Trophoblast cell (in vitro differentiated cells and primary cell): ENCODE data around the gene RCL1.

Experiments
- DNase-seq, 2 donors: peaks; one replicate each; pipeline ENCODE4 v3.0.0-alpha.2; 2016
- H2AFZ ChIP-seq: 2 replicates; pipeline ENCODE4 v1.6.1; 2013; ENCODE audit warnings: low read length, moderate library complexity, mild to moderate bottlenecking; ENCODE audit not compliant: insufficient read depth, poor library complexity
- H2AK5ac ChIP-seq: 2 replicates; pipeline ENCODE4 v1.6.1; 2013; ENCODE audit warnings: mild to moderate bottlenecking, low read length
- H2BK120ac ChIP-seq: 2 replicates; pipeline ENCODE4 v1.6.1; 2013; ENCODE audit warnings: low read length, mild to moderate bottlenecking, moderate library complexity; ENCODE audit not compliant: insufficient read depth, poor library complexity
- H2BK12ac ChIP-seq: 2 replicates; pipeline ENCODE4 v1.6.1; 2013; ENCODE audit warnings: mild to moderate bottlenecking, low read length, moderate library complexity
- H2BK5ac ChIP-seq: 2 replicates; pipeline ENCODE4 v1.6.1; 2013; ENCODE audit warnings: low read length, low read depth, moderate library complexity, mild to moderate bottlenecking; ENCODE audit not compliant: poor library complexity
- H3K14ac ChIP-seq: 2 replicates; pipeline ENCODE4 v1.6.1; 2013; ENCODE audit warnings: mild to moderate bottlenecking, low read length
- H3K18ac ChIP-seq: 2 replicates; pipeline ENCODE4 v1.6.1; 2013; ENCODE audit warnings: mild to moderate bottlenecking, low read length
- H3K23ac ChIP-seq: 2 replicates; pipeline ENCODE4 v1.6.1; 2013; ENCODE audit warnings: low read length
- H3K27ac ChIP-seq: 2 replicates; pipeline ENCODE4 v1.5.1; 2013; ENCODE audit warnings: low read depth, mild to moderate bottlenecking, inconsistent platforms, low read length, moderate library complexity
- H3K27me3 ChIP-seq: 2 replicates; pipeline ENCODE4 v1.6.1; 2013; ENCODE audit warnings: inconsistent platforms, mild to moderate bottlenecking, low read length, moderate library complexity; ENCODE audit not compliant: insufficient read depth
- H3K36me3 ChIP-seq, 2 experiments: 1 replicate in 1 of 2; 2 replicates in 1 of 2; pipeline ENCODE4 v1.6.1; 2013; ENCODE audit warnings: low read length in 2 of 2, mild to moderate bottlenecking in 2 of 2, moderate library complexity in 1 of 2; ENCODE audit not compliant: insufficient read depth in 2 of 2, control insufficient read depth in 1 of 2
- H3K4ac ChIP-seq: 2 replicates; pipeline ENCODE4 v1.6.1; 2013; ENCODE audit warnings: low read depth, mild to moderate bottlenecking, low read length, moderate library complexity
- H3K4me1 ChIP-seq, 2 experiments: 1 replicate in 1 of 2; 2 replicates in 1 of 2; pipeline ENCODE4 v1.6.1; 2013; ENCODE audit warnings: low read length in 2 of 2, mild to moderate bottlenecking in 2 of 2, moderate library complexity in 1 of 2; ENCODE audit not compliant: insufficient read depth in 2 of 2, control insufficient read depth in 1 of 2
- H3K4me2 ChIP-seq: 2 replicates; pipeline ENCODE4 v1.6.1; 2013; ENCODE audit warnings: inconsistent platforms, mild to moderate bottlenecking, low read length, moderate library complexity
- H3K4me3 ChIP-seq: 2 replicates; pipeline ENCODE4 v1.5.1; 2013; ENCODE audit warnings: mild to moderate bottlenecking, low read depth, low read length, inconsistent platforms
- H3K79me1 ChIP-seq: one replicate; pipeline ENCODE4 v1.6.1; 2013; ENCODE audit warnings: low read length
- H3K79me2 ChIP-seq: 2 replicates; pipeline ENCODE4 v1.6.1; 2013; ENCODE audit warnings: low read length, mild to moderate bottlenecking; ENCODE audit not compliant: control insufficient read depth, insufficient read depth, poor library complexity
- H3K9ac ChIP-seq: 2 replicates; pipeline ENCODE4 v1.6.1; 2013; ENCODE audit warnings: mild to moderate bottlenecking, low read length
- H3K9me3 ChIP-seq: 2 replicates; pipeline ENCODE4 v1.6.1; 2013; ENCODE audit warnings: low read depth, mild to moderate bottlenecking, control low read depth, inconsistent platforms, low read length; ENCODE audit not compliant: insufficient read depth
- H4K12ac ChIP-seq: 2 replicates; pipeline ENCODE4 v1.6.1; 2013; ENCODE audit warnings: low read depth, mild to moderate bottlenecking, low read length, moderate library complexity
- H4K8ac ChIP-seq: 2 replicates; pipeline ENCODE4 v1.6.1; 2013; ENCODE audit warnings: low read depth, mild to moderate bottlenecking, low read length, moderate library complexity
- H4K91ac ChIP-seq: one replicate; pipeline ENCODE4 v1.6.1; 2013; ENCODE audit warnings: low read depth, mild to moderate bottlenecking, low read length, moderate library complexity
- WGBS: extraction: QIAGEN DNeasy Blood & Tissue Kit; methylation state at CpG from one replicate; pipeline ENCODE4 v1.1.7; 2013; ENCODE audit warnings: missing lambda C conversion rate; ENCODE audit not compliant: insufficient read length, insufficient coverage; ENCODE audit errors: extremely low coverage; 5-methylcytosine and 5-hydroxymethylcytosine counted together

Gene RCL1

GRCh38 chr9:4875559-4875958, 82.8 kb downstream of the RCL1 start:
- no peaks in the 10 kb centered on the region for H3K79me1 ChIP-seq
- no peaks in the 10 kb centered on the region for H3K4me1 ChIP-seq
- no peak overlapping the region for H3K18ac ChIP-seq
- no peak overlapping the region for H2BK5ac ChIP-seq
- no peaks in the 10 kb centered on the region for H3K9me3 ChIP-seq
- no peaks in the 10 kb centered on the region for H3K36me3 ChIP-seq
- DNase-seq, result no peak
- no peak overlapping the region for H3K4ac ChIP-seq
- no peak overlapping the region for H2BK120ac ChIP-seq
- no peaks in the 10 kb centered on the region for H3K79me2 ChIP-seq
- H4K12ac ChIP-seq, result no peak overlapping the region
- H4K91ac ChIP-seq, result no peak overlapping the region
- H3K23ac ChIP-seq, result no peak overlapping the region
- no peaks in the 10 kb centered on the region for H3K27me3 ChIP-seq
- WGBS, result no CpG with 5 or more reads among the region's 4 CpGs
- no peak overlapping the region for H3K27ac ChIP-seq
- no peak overlapping the region for H3K14ac ChIP-seq
- no peak overlapping the region for H2AFZ ChIP-seq
- no peak overlapping the region for H2AK5ac ChIP-seq
- H4K8ac ChIP-seq, result no peak overlapping the region
- H3K4me2 ChIP-seq, result no peak overlapping the region
- no peak overlapping the region for H2BK12ac ChIP-seq
- H3K4me3 ChIP-seq, result no peak overlapping the region
- H3K9ac ChIP-seq, result no peak overlapping the region

- Histone ChIP-seq H3K9me3 (no peaks in the 10 kb centered on the region), H2BK12ac (no peak overlapping the region), H3K9ac (no peak overlapping the region), H3K4me3 (no peak overlapping the region), H2AFZ (no peak overlapping the region), H3K27ac (no peak overlapping the region), H2AK5ac (no peak overlapping the region), H3K4me2 (no peak overlapping the region), H4K91ac (no peak overlapping the region), H3K79me1 (no peaks in the 10 kb centered on the region), H3K18ac (no peak overlapping the region), H3K23ac (no peak overlapping the region), H3K79me2 (no peaks in the 10 kb centered on the region), H2BK5ac (no peak overlapping the region), H2BK120ac (no peak overlapping the region), H3K14ac (no peak overlapping the region), H3K4ac (no peak overlapping the region), H3K36me3 (no peaks in the 10 kb centered on the region), H3K27me3 (no peaks in the 10 kb centered on the region), H3K4me1 (no peaks in the 10 kb centered on the region), H4K8ac (no peak overlapping the region), H4K12ac (no peak overlapping the region)
- DNase-seq, result no peak
- no CpG with 5 or more reads among the region's 3 CpGs for WGBS
Observed at GRCh38 chr9:4879115-4879558, 86.4 kb downstream of the RCL1 start.

GRCh38 chr9:4883326-4883873, 90.7 kb downstream of the RCL1 start:
- H3K4me1 ChIP-seq, result no peaks in the 10 kb centered on the region
- no peak overlapping the region for H2BK120ac ChIP-seq
- no peak for DNase-seq
- no peak overlapping the region for H2AK5ac ChIP-seq
- H2BK5ac ChIP-seq, result no peak overlapping the region
- H4K12ac ChIP-seq, result no peak overlapping the region
- H4K91ac ChIP-seq, result no peak overlapping the region
- no peaks in the 10 kb centered on the region for H3K79me2 ChIP-seq
- no peaks in the 10 kb centered on the region for H3K27me3 ChIP-seq
- H2BK12ac ChIP-seq, result no peak overlapping the region
- no peaks in the 10 kb centered on the region for H3K79me1 ChIP-seq
- H3K14ac ChIP-seq, result no peak overlapping the region
- H3K18ac ChIP-seq, result no peak overlapping the region
- no peak overlapping the region for H3K4me2 ChIP-seq
- H3K4ac ChIP-seq, result no peak overlapping the region
- WGBS, result no CpG with 5 or more reads among the region's 3 CpGs
- H2AFZ ChIP-seq, result no peak overlapping the region
- no peaks in the 10 kb centered on the region for H3K36me3 ChIP-seq
- no peak overlapping the region for H3K23ac ChIP-seq
- no peaks in the 10 kb centered on the region for H3K9me3 ChIP-seq
- H4K8ac ChIP-seq, result no peak overlapping the region
- H3K9ac ChIP-seq, result no peak overlapping the region
- H3K27ac ChIP-seq, result no peak overlapping the region
- H3K4me3 ChIP-seq, result no peak overlapping the region

- no CpG with 5 or more reads among the region's 6 CpGs for WGBS
- Histone ChIP-seq H3K4me2 (no peak overlapping the region), H3K23ac (no peak overlapping the region), H3K4me3 (no peak overlapping the region), H2BK120ac (no peak overlapping the region), H2BK12ac (no peak overlapping the region), H3K79me2 (no peaks in the 10 kb centered on the region), H2BK5ac (no peak overlapping the region), H3K27ac (no peak overlapping the region), H3K27me3 (no peaks in the 10 kb centered on the region), H3K14ac (no peak overlapping the region), H3K4me1 (no peaks in the 10 kb centered on the region), H4K91ac (no peak overlapping the region), H4K12ac (no peak overlapping the region), H2AFZ (no peak overlapping the region), H3K4ac (no peak overlapping the region), H3K9me3 (no peaks in the 10 kb centered on the region), H4K8ac (no peak overlapping the region), H2AK5ac (no peak overlapping the region), H3K79me1 (no peaks in the 10 kb centered on the region), H3K18ac (no peak overlapping the region), H3K36me3 (no peaks in the 10 kb centered on the region), H3K9ac (no peak overlapping the region)
- DNase-seq, result no peak
Observed at GRCh38 chr9:4886698-4887097, 94.0 kb downstream of the RCL1 start.
